PC-3 (cell line): ENCODE results near the gene AFF3.

Experiments used
- CTCF ChIP-seq: fragments of 300-600 bp; sonication (generic); conservative IDR thresholded peaks from 2 replicates; pipeline ENCODE4 v1.5.1; 2017; ENCODE audit warnings: antibody characterized with exemption, low read depth, mild to moderate bottlenecking, low read length
- EZH2phosphoT487 ChIP-seq: fragments of 300-600 bp; sonication (generic); IDR thresholded peaks from 2 replicates; pipeline ENCODE4 v1.6.1; 2018; ENCODE audit warnings: mild to moderate bottlenecking, antibody characterized with exemption, low read length, borderline replicate concordance

- no peak for TF ChIP-seq CTCF
- no peak for TF ChIP-seq EZH2phosphoT487
These were observed 366.8 kb downstream of the AFF3 start for GRCh38 chr2:99775585-99775984.
